NT2/D1 (cell line): ENCODE results near the gene FEM1A.

Experiments
- SUZ12 ChIP-seq: IDR thresholded peaks from 2 replicates; pipeline ENCODE4 v1.6.1; 2011; ENCODE audit not compliant: insufficient read length, insufficient read depth; ENCODE audit errors: extremely low read depth
- YY1 ChIP-seq: IDR thresholded peaks from 2 replicates; pipeline ENCODE4 v1.6.1; 2011; ENCODE audit not compliant: insufficient read length, insufficient read depth
- ZNF274 ChIP-seq: IDR thresholded peaks from 2 replicates; pipeline ENCODE4 v1.6.1; 2011; ENCODE audit warnings: mild to moderate bottlenecking, low read depth, low read length

DNA sequence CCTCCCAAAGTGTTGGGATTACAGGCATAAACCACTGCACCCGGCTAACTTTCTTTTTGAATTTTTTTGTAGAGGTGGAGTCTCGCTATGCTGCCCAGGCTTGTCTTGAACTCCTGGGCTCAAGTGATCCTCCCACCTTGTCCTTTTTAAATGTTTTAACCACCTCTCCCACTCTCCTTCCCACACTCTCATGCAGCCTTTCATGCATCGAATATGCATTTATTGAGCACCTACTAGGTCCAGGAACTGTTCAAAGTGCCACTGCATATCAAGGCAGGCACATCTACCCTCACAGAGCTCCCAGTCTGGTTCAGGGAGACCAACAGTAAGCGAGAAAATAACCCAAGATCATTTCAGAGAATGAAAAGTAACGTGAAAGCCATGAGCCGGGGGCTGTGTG, 38.8 kb downstream of the FEM1A start:
- TF ChIP-seq YY1 (no peak), ZNF274 (no peak), SUZ12 (no peak)
